ENCODE data around the gene HERC4.
A peak's percentile ranks its signal among the peaks of the same experiment; 100 is the strongest.
"Not testable (repeated sequence)": the region's sequence is repeated elsewhere in the genome, so short reads cannot be mapped to it uniquely, and the experiment has no call there.

The HERC4 gene

GRCh38 chr10:67976292-67977245 lies 98.5 kb downstream of the HERC4 start:
- Mint-ChIP-seq H3K4me1 (peaks cover 9% of the 10 kb centered on the region), H3K36me3 (peaks cover 84% of the 10 kb centered on the region), H3K27me3 (no peaks in the 10 kb centered on the region), H3K4me3 (no peak overlapping the region), H3K27ac (no peak overlapping the region), H3K9me3 (peaks cover 2% of the 10 kb centered on the region)
- no peak for ATAC-seq

GRCh38 chr10:67975871-67976270 lies 99.2 kb downstream of the HERC4 start:
- Mint-ChIP-seq H3K4me3 (no peak overlapping the region), H3K27ac (no peak overlapping the region), H3K4me1 (peaks cover 5% of the 10 kb centered on the region), H3K9me3 (peaks cover 2% of the 10 kb centered on the region), H3K27me3 (no peaks in the 10 kb centered on the region), H3K36me3 (peaks cover 81% of the 10 kb centered on the region)
- ATAC-seq = no peak

DNA sequence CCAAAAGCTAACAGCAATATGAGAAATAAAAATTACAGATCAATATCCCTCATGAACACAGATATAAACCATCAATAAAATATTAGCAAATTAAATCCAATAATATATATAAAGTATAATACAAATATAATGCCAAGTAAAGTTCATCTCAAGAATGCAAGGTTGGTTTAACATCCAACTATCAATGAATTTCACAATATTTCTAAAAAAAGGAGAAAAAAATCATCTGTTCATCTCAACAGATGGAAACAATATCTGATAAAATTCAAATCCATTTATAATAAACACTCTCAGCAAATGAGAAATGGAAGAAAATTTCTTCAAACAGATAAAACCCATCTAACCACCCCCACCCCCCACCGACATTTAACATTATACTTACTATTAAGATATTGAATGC lies 103.8 kb downstream of the HERC4 start:
- Mint-ChIP-seq H3K36me3 (peaks cover 80% of the 10 kb centered on the region), H3K4me1 (no peaks in the 10 kb centered on the region), H3K27me3 (no peaks in the 10 kb centered on the region), H3K27ac (no peak overlapping the region), H3K4me3 (no peak overlapping the region), H3K9me3 (peaks cover 5% of the 10 kb centered on the region)
- ATAC-seq = no peak

- no peaks in the 10 kb centered on the region for H3K27me3 Mint-ChIP-seq
- no peak overlapping the region for H3K4me3 Mint-ChIP-seq
- H3K9me3 Mint-ChIP-seq = peaks cover 5% of the 10 kb centered on the region
- peaks cover 78% of the 10 kb centered on the region for H3K36me3 Mint-ChIP-seq
- H3K4me1 Mint-ChIP-seq = no peaks in the 10 kb centered on the region
- no peak for ATAC-seq
- H3K27ac Mint-ChIP-seq = no peak overlapping the region
These were observed 105.2 kb downstream of the HERC4 start for GRCh38 chr10:67969875-67970274.

DNA sequence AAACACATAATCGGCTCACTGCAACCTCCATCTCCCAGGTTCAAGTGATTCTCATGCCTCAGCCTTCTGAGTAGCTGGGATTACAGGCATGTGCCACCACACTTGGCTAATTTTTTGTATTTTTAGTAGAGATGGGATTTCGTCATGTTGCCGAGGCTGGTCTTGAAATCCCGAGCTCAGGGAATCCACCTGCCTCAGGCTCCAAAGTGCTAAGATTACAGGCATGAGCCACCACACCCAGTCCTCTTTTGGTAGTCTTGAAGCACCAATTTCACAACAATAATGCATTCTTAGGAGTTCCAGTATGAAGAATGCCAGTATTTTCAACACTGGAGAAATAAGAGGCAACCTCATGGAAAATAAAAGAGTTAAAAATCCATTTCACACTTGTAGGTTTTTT lies 109.0 kb downstream of the HERC4 start:
- not testable (repeated sequence) for H3K9me3 Mint-ChIP-seq, H3K27me3 Mint-ChIP-seq, ATAC-seq, H3K4me3 Mint-ChIP-seq, H3K27ac Mint-ChIP-seq, H3K4me1 Mint-ChIP-seq
- peaks cover 67% of the 10 kb centered on the region for H3K36me3 Mint-ChIP-seq

GRCh38 chr10:67965456-67965855 lies 109.6 kb downstream of the HERC4 start:
- Mint-ChIP-seq H3K27ac (no peak overlapping the region), H3K4me3 (no peak overlapping the region), H3K27me3 (no peaks in the 10 kb centered on the region), H3K36me3 (peaks cover 67% of the 10 kb centered on the region), H3K4me1 (no peaks in the 10 kb centered on the region), H3K9me3 (no peaks in the 10 kb centered on the region)
- ATAC-seq = no peak

DNA sequence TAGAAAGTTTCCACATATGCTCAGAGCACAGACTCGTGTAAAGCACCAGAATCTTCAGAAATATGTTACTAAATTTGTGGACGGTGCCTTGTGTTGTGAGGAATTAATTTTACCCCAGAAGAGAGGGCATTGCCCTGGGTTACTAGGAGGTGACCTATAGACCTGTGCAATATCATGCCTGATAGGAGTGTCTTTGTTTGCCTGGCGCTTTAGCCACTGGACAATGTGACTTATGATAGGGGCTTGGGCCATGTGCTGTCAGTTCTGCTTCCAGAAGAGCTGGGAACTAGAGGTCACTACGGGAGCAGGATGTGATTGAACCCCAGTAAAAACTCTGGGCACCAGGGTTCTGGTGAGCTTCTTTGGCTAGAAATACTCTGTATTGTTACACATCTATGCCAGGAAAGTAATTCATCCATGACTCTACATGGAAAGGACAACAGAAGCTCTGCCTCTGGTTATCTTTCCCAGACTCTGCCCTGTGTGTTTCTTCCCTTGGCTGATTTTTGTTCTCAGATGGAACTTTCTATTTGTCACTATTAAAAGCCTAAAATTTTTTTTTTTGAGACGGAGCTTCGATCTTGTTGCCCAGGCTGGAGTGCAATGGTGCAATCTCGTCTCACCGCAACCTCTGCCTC lies 115.1 kb downstream of the HERC4 start:
- Mint-ChIP-seq H3K27ac (no peak overlapping the region), H3K36me3 (peaks cover 42% of the 10 kb centered on the region), H3K4me3 (no peak overlapping the region), H3K4me1 (no peaks in the 10 kb centered on the region), H3K9me3 (no peaks in the 10 kb centered on the region), H3K27me3 (no peaks in the 10 kb centered on the region)
- ATAC-seq = no peak

- Mint-ChIP-seq H3K27me3 (no peaks in the 10 kb centered on the region), H3K9me3 (no peaks in the 10 kb centered on the region), H3K4me3 (no peak overlapping the region), H3K4me1 (no peaks in the 10 kb centered on the region), H3K36me3 (peaks cover 48% of the 10 kb centered on the region), H3K27ac (no peak overlapping the region)
- no peak for ATAC-seq
These were observed 119.5 kb downstream of the HERC4 start for GRCh38 chr10:67955614-67956013.

DNA sequence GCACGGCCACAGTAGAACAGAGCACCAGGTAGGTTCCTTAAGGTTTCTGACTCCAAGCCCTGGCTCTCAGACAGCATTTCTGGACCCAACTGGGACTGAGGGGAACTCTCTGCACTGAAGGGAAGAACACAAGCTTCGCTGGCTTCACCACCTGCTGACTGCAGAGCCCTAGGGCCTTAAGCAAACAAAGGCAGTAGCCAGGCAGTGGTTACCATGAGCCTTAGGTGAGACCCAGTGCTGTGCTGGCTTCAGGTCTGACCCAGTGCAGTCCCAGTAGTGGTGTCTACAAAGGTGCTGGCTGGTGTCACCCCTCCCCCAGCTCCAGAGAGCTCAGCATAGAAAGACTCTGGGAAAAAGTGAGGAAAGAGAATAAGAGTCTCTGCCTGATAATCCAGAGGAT lies 131.2 kb downstream of the HERC4 start:
- no peak for ATAC-seq
- no peak overlapping the region for H3K4me3 Mint-ChIP-seq
- peaks cover 4% of the 10 kb centered on the region for H3K9me3 Mint-ChIP-seq
- no peaks in the 10 kb centered on the region for H3K27me3 Mint-ChIP-seq
- H3K4me1 Mint-ChIP-seq = no peaks in the 10 kb centered on the region
- no peak overlapping the region for H3K27ac Mint-ChIP-seq
- peaks cover 66% of the 10 kb centered on the region for H3K36me3 Mint-ChIP-seq

- no peaks in the 10 kb centered on the region for H3K27me3 Mint-ChIP-seq
- no peaks in the 10 kb centered on the region for H3K9me3 Mint-ChIP-seq
- H3K27ac Mint-ChIP-seq = no peak overlapping the region
- H3K4me3 Mint-ChIP-seq = no peak overlapping the region
- H3K4me1 Mint-ChIP-seq = no peaks in the 10 kb centered on the region
- H3K36me3 Mint-ChIP-seq = peaks cover 57% of the 10 kb centered on the region
- no peak for ATAC-seq
These were observed 138.7 kb downstream of the HERC4 start for GRCh38 chr10:67936416-67936815.

GRCh38 chr10:67935223-67935622 lies 139.9 kb downstream of the HERC4 start:
- Mint-ChIP-seq H3K27ac (peak overlapping the region; percentile 12), H3K4me1 (no peaks in the 10 kb centered on the region), H3K4me3 (no peak overlapping the region), H3K27me3 (no peaks in the 10 kb centered on the region), H3K36me3 (peaks cover 57% of the 10 kb centered on the region), H3K9me3 (no peaks in the 10 kb centered on the region)
- no peak for ATAC-seq

DNA sequence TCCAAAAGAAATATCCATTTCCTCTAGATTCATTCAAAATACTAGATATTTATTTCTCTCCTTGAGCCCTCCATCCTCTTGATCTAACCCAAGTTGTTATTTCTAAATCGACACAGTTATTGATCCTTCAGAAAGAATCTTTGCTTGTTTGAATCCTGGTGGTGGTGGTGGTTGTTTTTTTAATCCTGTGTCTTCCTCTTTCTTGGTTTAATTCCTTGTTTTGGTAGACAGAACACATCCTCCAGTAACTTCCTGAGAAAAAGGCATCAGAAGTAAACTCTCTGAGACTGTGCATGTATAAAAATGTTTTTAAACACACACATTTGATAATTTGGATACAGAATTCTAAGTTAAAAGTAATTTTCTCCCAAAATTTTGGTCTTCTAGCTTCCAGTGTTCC lies 140.7 kb downstream of the HERC4 start:
- Mint-ChIP-seq H3K27me3 (no peaks in the 10 kb centered on the region), H3K4me3 (no peak overlapping the region), H3K36me3 (peaks cover 56% of the 10 kb centered on the region), H3K4me1 (no peaks in the 10 kb centered on the region), H3K9me3 (no peaks in the 10 kb centered on the region), H3K27ac (no peak overlapping the region)
- ATAC-seq = no peak

- H3K36me3 Mint-ChIP-seq = peaks cover 53% of the 10 kb centered on the region
- H3K27ac Mint-ChIP-seq = no peak overlapping the region
- no peaks in the 10 kb centered on the region for H3K27me3 Mint-ChIP-seq
- H3K4me3 Mint-ChIP-seq = no peak overlapping the region
- H3K4me1 Mint-ChIP-seq = no peaks in the 10 kb centered on the region
- no peak for ATAC-seq
- no peaks in the 10 kb centered on the region for H3K9me3 Mint-ChIP-seq
These were observed 141.9 kb downstream of the HERC4 start for GRCh38 chr10:67933199-67933598.

- no peak for ATAC-seq
These were observed 148.1 kb downstream of the HERC4 start for GRCh38 chr10:67926951-67927350.

DNA sequence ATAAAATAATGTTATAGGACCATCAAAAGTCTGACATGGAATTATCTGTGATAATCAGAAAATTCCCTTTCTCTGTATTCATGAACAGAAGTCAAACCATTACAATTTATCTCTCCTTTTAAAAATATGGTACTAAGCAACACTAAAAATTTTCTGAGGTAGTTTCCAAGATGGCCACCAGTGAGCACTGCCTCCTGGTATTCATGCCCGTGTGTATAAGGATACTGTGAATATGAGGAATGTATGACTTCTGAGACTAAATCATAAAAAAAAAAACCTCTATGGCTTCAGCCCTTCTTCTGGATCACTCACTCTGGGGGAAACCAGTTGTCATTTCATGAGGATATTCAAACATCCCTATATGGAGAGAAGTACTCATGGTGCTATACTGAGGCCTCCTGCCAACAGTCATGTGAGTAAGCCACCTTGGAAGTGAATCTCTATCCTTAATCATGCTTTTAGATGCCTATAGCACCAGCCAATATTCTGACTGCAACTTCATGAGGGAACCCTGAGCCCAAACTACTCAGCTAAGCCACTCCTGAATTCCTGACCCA lies 149.6 kb downstream of the HERC4 start:
- peaks cover 21% of the 10 kb centered on the region for H3K36me3 Mint-ChIP-seq
- no peaks in the 10 kb centered on the region for H3K27me3 Mint-ChIP-seq
- no peaks in the 10 kb centered on the region for H3K4me1 Mint-ChIP-seq
- no peaks in the 10 kb centered on the region for H3K9me3 Mint-ChIP-seq
- H3K27ac Mint-ChIP-seq = no peak overlapping the region
- ATAC-seq = no peak
- no peak overlapping the region for H3K4me3 Mint-ChIP-seq

More at GRCh38 chr10:67926951-67927350, 148.1 kb downstream of the HERC4 start:
- H3K9me3 Mint-ChIP-seq = no peaks in the 10 kb centered on the region
- no peak overlapping the region for H3K4me3 Mint-ChIP-seq
- H3K27ac Mint-ChIP-seq = peak overlapping the region; percentile 49
- H3K36me3 Mint-ChIP-seq = peaks cover 26% of the 10 kb centered on the region
- no peaks in the 10 kb centered on the region for H3K4me1 Mint-ChIP-seq
- H3K27me3 Mint-ChIP-seq = no peaks in the 10 kb centered on the region

- ATAC-seq = no peak
- Mint-ChIP-seq H3K4me3 (no peak overlapping the region), H3K27ac (no peak overlapping the region), H3K9me3 (no peaks in the 10 kb centered on the region), H3K36me3 (peaks cover 17% of the 10 kb centered on the region), H3K4me1 (no peaks in the 10 kb centered on the region), H3K27me3 (no peaks in the 10 kb centered on the region)
These were observed 150.9 kb downstream of the HERC4 start for GRCh38 chr10:67924136-67924535.
